Inferior parietal cortex (tissue), 1 donor: Measurements from ENCODE around the gene LIMD2.

ENCODE experiments used
- DNase-seq: peaks from one replicate; pipeline ENCODE4 v3.0.0-alpha.2; 2016; ENCODE audit errors: extremely low spot score

Gene LIMD2

GRCh38 chr17:63701456-63701820, 1.5 kb upstream of the LIMD2 start:
- no peak for DNase-seq

- DNase-seq = peak; percentile 58
Observed at GRCh38 chr17:63700528-63701455, 867 bp upstream of the LIMD2 start.

- DNase-seq = no peak
Observed at GRCh38 chr17:63698886-63699637, 863 bp downstream of the LIMD2 start.

GRCh38 chr17:63698381-63698885, 1.5 kb downstream of the LIMD2 start:
- no peak for DNase-seq

- no peak for DNase-seq
Observed at GRCh38 chr17:63697341-63698286, 2.3 kb downstream of the LIMD2 start.

GRCh38 chr17:63696381-63696961, 3.5 kb downstream of the LIMD2 start:
- no peak for DNase-seq

- no peak for DNase-seq
Observed at GRCh38 chr17:63695889-63696288, 4.0 kb downstream of the LIMD2 start.

- no peak for DNase-seq
Observed at GRCh38 chr17:63694950-63695773, 4.8 kb downstream of the LIMD2 start.

- no peak for DNase-seq
Observed at GRCh38 chr17:63694229-63694949, 5.5 kb downstream of the LIMD2 start.

- no peak for DNase-seq
Observed at GRCh38 chr17:63693411-63694113, 6.4 kb downstream of the LIMD2 start.

- no peak for DNase-seq
Observed at GRCh38 chr17:63692195-63692816, 7.6 kb downstream of the LIMD2 start.

GRCh38 chr17:63689479-63689878, 10.4 kb downstream of the LIMD2 start:
- DNase-seq = no peak

- DNase-seq = no peak
Observed at GRCh38 chr17:63688396-63689020, 11.4 kb downstream of the LIMD2 start.

GRCh38 chr17:63686138-63686685, 13.7 kb downstream of the LIMD2 start:
- no peak for DNase-seq

GRCh38 chr17:63685578-63685977, 14.3 kb downstream of the LIMD2 start:
- DNase-seq = no peak

GRCh38 chr17:63685041-63685440, 14.9 kb downstream of the LIMD2 start:
- DNase-seq = peak; percentile 72

- no peak for DNase-seq
Observed at GRCh38 chr17:63682981-63683380, 16.9 kb downstream of the LIMD2 start.

- DNase-seq = no peak
Observed at GRCh38 chr17:63682441-63682840, 17.5 kb downstream of the LIMD2 start.
